Measurements from ENCODE around the gene SERPINA4. TPM values are rescaled to one million over a fixed set of nuclear protein-coding genes. Genes with fewer than 3 reads are reported as not detected.

SERPINA4 gene
- polyA plus RNA-seq, 1 donor from 2014 or later = not detected

GRCh38 chr14:94613720-94614644, 52.7 kb downstream of the SERPINA4 start:
- no peaks in the 10 kb centered on the region for H3K79me2 ChIP-seq (replicated peaks; ENCODE audit: insufficient read depth, low read length)
- no peak overlapping the region for H3K27ac ChIP-seq (ENCODE audit: low read length)
- no peaks in the 10 kb centered on the region for H3K9me2 ChIP-seq (ENCODE audit: insufficient read depth, low read length)
- no peaks in the 10 kb centered on the region for H3F3A ChIP-seq (ENCODE audit: insufficient read depth, low read length, poor library complexity, severe bottlenecking)
- no peaks in the 10 kb centered on the region for H4K20me1 ChIP-seq (ENCODE audit: insufficient read depth)
- H3K9me3 ChIP-seq (ENCODE audit: low read length) = peaks cover 6% of the 10 kb centered on the region
- H2AFZ ChIP-seq (ENCODE audit: low read depth, low read length) = no peak overlapping the region
- no peak overlapping the region for H3K4me2 ChIP-seq (ENCODE audit: low read length)
- no peak overlapping the region for H3K9ac ChIP-seq (ENCODE audit: low read length)
- no peaks in the 10 kb centered on the region for H3K36me3 ChIP-seq (ENCODE audit: insufficient read depth, low read length)
- no peak overlapping the region for H3K4me3 ChIP-seq (ENCODE audit: low read length)
- TF ChIP-seq EZH2 (IDR thresholded peaks at IDR 0.05; ENCODE audit: borderline replicate concordance, insufficient read depth, low read length, poor library complexity, severe bottlenecking) = no peak
- no peak for TF ChIP-seq RAD21 (conservative IDR thresholded peaks at IDR 0.05)
- no peak for TF ChIP-seq TAF1 (IDR thresholded peaks at IDR 0.05; ENCODE audit: low read depth)
- no peak for TF ChIP-seq MXI1 (conservative IDR thresholded peaks at IDR 0.05; ENCODE audit: poor library complexity, severe bottlenecking)
- TF ChIP-seq POLR2AphosphoS5 (IDR thresholded peaks at IDR 0.05) = no peak
- no peak for TF ChIP-seq CTCF (IDR thresholded peaks at IDR 0.05; ENCODE audit: poor library complexity, severe bottlenecking)
- no peak for TF ChIP-seq SMC3 (conservative IDR thresholded peaks at IDR 0.05; ENCODE audit: poor library complexity)
- H3K27me3 ChIP-seq (ENCODE audit: insufficient read depth, low read depth, low read length) = no peaks in the 10 kb centered on the region

GRCh38 chr14:94614802-94615201, 53.6 kb downstream of the SERPINA4 start:
- TF ChIP-seq SMC3 (conservative IDR thresholded peaks at IDR 0.05; ENCODE audit: poor library complexity) = no peak
- TF ChIP-seq TAF1 (IDR thresholded peaks at IDR 0.05; ENCODE audit: low read depth) = no peak
- TF ChIP-seq RAD21 (conservative IDR thresholded peaks at IDR 0.05) = no peak
- TF ChIP-seq MXI1 (conservative IDR thresholded peaks at IDR 0.05; ENCODE audit: poor library complexity, severe bottlenecking) = no peak
- TF ChIP-seq CTCF (IDR thresholded peaks at IDR 0.05; ENCODE audit: poor library complexity, severe bottlenecking) = no peak
- no peaks in the 10 kb centered on the region for H3K36me3 ChIP-seq (ENCODE audit: insufficient read depth, low read length)
- no peak overlapping the region for H3K4me2 ChIP-seq (ENCODE audit: low read length)
- no peaks in the 10 kb centered on the region for H3F3A ChIP-seq (ENCODE audit: insufficient read depth, low read length, poor library complexity, severe bottlenecking)
- no peaks in the 10 kb centered on the region for H3K27me3 ChIP-seq (ENCODE audit: insufficient read depth, low read depth, low read length)
- H3K9me2 ChIP-seq (ENCODE audit: insufficient read depth, low read length) = no peaks in the 10 kb centered on the region
- H3K9me3 ChIP-seq (ENCODE audit: low read length) = peaks cover 10% of the 10 kb centered on the region
- no peak overlapping the region for H3K9ac ChIP-seq (ENCODE audit: low read length)
- H3K27ac ChIP-seq (ENCODE audit: low read length) = no peak overlapping the region
- H3K4me3 ChIP-seq (ENCODE audit: low read length) = no peak overlapping the region
- H3K79me2 ChIP-seq (replicated peaks; ENCODE audit: insufficient read depth, low read length) = no peaks in the 10 kb centered on the region
- no peak overlapping the region for H2AFZ ChIP-seq (ENCODE audit: low read depth, low read length)
- no peaks in the 10 kb centered on the region for H4K20me1 ChIP-seq (ENCODE audit: insufficient read depth)

GRCh38 chr14:94615254-94615653, 54.0 kb downstream of the SERPINA4 start:
- Histone ChIP-seq H2AFZ (ENCODE audit: low read depth, low read length) (no peak overlapping the region), H3F3A (ENCODE audit: insufficient read depth, low read length, poor library complexity, severe bottlenecking) (no peaks in the 10 kb centered on the region), H3K36me3 (ENCODE audit: insufficient read depth, low read length) (no peaks in the 10 kb centered on the region), H3K9ac (ENCODE audit: low read length) (no peak overlapping the region), H4K20me1 (ENCODE audit: insufficient read depth) (no peaks in the 10 kb centered on the region), H3K9me2 (ENCODE audit: insufficient read depth, low read length) (no peaks in the 10 kb centered on the region), H3K27me3 (ENCODE audit: insufficient read depth, low read depth, low read length) (no peaks in the 10 kb centered on the region), H3K4me2 (ENCODE audit: low read length) (no peak overlapping the region), H3K9me3 (ENCODE audit: low read length) (peaks cover 10% of the 10 kb centered on the region), H3K4me3 (ENCODE audit: low read length) (no peak overlapping the region), H3K79me2 (replicated peaks; ENCODE audit: insufficient read depth, low read length) (no peaks in the 10 kb centered on the region), H3K27ac (ENCODE audit: low read length) (no peak overlapping the region)
- TF ChIP-seq EP300 (conservative IDR thresholded peaks at IDR 0.05; ENCODE audit: poor library complexity, severe bottlenecking) (no peak), SMC3 (conservative IDR thresholded peaks at IDR 0.05; ENCODE audit: poor library complexity) (no peak), REST (IDR thresholded peaks at IDR 0.05; ENCODE audit: borderline replicate concordance) (no peak), EZH2 (IDR thresholded peaks at IDR 0.05; ENCODE audit: borderline replicate concordance, insufficient read depth, low read length, poor library complexity, severe bottlenecking) (no peak), TAF1 (IDR thresholded peaks at IDR 0.05; ENCODE audit: low read depth) (no peak), MXI1 (conservative IDR thresholded peaks at IDR 0.05; ENCODE audit: poor library complexity, severe bottlenecking) (no peak), POLR2AphosphoS5 (IDR thresholded peaks at IDR 0.05) (no peak), CTCF (IDR thresholded peaks at IDR 0.05; ENCODE audit: poor library complexity, severe bottlenecking) (no peak), RAD21 (conservative IDR thresholded peaks at IDR 0.05) (no peak)
